Measurements from ENCODE around the gene STXBP5L. TPM values are rescaled to one million over a fixed set of nuclear protein-coding genes. Genes with fewer than 3 reads are reported as not detected.

The STXBP5L gene
- total RNA-seq, 1 donor: not detected

DNA sequence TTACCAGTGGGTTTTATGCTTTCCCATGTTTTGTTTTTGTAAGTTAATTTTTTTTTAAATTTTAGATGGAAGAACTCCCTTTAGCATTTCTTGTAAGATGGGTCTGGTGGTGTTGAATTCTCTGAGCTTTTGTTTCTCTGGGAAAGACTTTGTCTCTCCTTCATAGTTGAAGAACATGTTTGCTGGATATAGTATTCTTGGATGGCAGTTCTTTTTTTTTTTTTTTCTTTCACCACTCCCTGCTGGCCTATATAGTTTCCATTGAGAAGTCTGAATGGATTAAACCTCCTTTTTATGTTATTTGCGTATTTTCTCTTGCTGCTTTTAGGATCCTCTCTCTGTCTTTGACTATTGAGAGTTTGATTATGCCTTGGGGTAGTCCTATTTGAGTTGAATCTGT lies 18.1 kb downstream of the STXBP5L start:
- Histone ChIP-seq H3K79me2 (ENCODE audit: insufficient read depth, low read length) (no peaks in the 10 kb centered on the region), H2AFZ (ENCODE audit: low read length) (no peak overlapping the region), H3K9me3 (ENCODE audit: low read depth, low read length) (no peaks in the 10 kb centered on the region), H4K20me1 (ENCODE audit: insufficient read depth, low read length) (no peaks in the 10 kb centered on the region), H3K27me3 (ENCODE audit: insufficient read depth, low read length) (no peaks in the 10 kb centered on the region), H3K27ac (ENCODE audit: low read depth, low read length) (no peak overlapping the region), H3K4me1 (ENCODE audit: insufficient read depth, low read length) (no peaks in the 10 kb centered on the region), H3K36me3 (ENCODE audit: insufficient read depth, low read length) (no peaks in the 10 kb centered on the region), H3K4me2 (ENCODE audit: insufficient read depth, low read length) (no peak overlapping the region), H3K4me3 (ENCODE audit: insufficient read depth, low read length) (no peak overlapping the region)
- TF ChIP-seq, protein P1, sequence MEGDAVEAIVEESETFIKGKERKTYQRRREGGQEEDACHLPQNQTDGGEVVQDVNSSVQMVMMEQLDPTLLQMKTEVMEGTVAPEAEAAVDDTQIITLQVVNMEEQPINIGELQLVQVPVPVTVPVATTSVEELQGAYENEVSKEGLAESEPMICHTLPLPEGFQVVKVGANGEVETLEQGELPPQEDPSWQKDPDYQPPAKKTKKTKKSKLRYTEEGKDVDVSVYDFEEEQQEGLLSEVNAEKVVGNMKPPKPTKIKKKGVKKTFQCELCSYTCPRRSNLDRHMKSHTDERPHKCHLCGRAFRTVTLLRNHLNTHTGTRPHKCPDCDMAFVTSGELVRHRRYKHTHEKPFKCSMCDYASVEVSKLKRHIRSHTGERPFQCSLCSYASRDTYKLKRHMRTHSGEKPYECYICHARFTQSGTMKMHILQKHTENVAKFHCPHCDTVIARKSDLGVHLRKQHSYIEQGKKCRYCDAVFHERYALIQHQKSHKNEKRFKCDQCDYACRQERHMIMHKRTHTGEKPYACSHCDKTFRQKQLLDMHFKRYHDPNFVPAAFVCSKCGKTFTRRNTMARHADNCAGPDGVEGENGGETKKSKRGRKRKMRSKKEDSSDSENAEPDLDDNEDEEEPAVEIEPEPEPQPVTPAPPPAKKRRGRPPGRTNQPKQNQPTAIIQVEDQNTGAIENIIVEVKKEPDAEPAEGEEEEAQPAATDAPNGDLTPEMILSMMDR (IDR thresholded peaks at IDR 0.05; ENCODE audit: extremely low read depth, low read depth, low read length): no peak
- DNase-seq (ENCODE audit: insufficient read length, low spot score, missing footprints): no peak

DNA sequence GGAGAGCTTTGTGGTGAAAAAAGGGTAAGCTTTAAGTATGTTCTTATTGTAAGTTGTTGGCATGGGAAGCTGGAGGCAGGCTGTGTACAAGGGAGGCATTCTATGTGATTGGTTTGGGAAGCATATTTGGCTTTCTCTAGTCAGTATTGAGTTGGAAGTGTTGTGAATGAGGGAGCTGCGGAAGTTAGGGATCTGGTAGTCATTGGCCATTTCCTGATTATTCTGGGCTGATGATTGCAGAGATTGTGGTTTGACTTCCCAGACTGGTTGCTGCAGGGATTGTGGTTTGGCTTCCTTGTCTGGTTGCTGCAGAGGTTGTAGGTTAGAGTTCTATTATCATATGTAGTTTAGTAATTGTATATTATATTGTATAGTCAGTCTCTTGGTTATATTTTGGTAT lies 21.0 kb downstream of the STXBP5L start:
- H4K20me1 ChIP-seq (ENCODE audit: insufficient read depth, low read length): no peaks in the 10 kb centered on the region
- H3K27ac ChIP-seq (ENCODE audit: low read depth, low read length): no peak overlapping the region
- H3K4me3 ChIP-seq (ENCODE audit: insufficient read depth, low read length): no peak overlapping the region
- no peak overlapping the region for H2AFZ ChIP-seq (ENCODE audit: low read length)
- H3K4me1 ChIP-seq (ENCODE audit: insufficient read depth, low read length): no peaks in the 10 kb centered on the region
- H3K9me3 ChIP-seq (ENCODE audit: low read depth, low read length): no peaks in the 10 kb centered on the region
- H3K27me3 ChIP-seq (ENCODE audit: insufficient read depth, low read length): no peaks in the 10 kb centered on the region
- no peak overlapping the region for H3K4me2 ChIP-seq (ENCODE audit: insufficient read depth, low read length)
- no peaks in the 10 kb centered on the region for H3K36me3 ChIP-seq (ENCODE audit: insufficient read depth, low read length)
- TF ChIP-seq, protein P1 (IDR thresholded peaks at IDR 0.05; ENCODE audit: extremely low read depth, low read depth, low read length): no peak
- no peaks in the 10 kb centered on the region for H3K79me2 ChIP-seq (ENCODE audit: insufficient read depth, low read length)
- DNase-seq (ENCODE audit: insufficient read length, low spot score, missing footprints): no peak

- TF ChIP-seq, protein P1 (IDR thresholded peaks at IDR 0.05; ENCODE audit: extremely low read depth, low read depth, low read length): no peak
- Histone ChIP-seq H3K27me3 (ENCODE audit: insufficient read depth, low read length) (no peaks in the 10 kb centered on the region), H3K4me2 (ENCODE audit: insufficient read depth, low read length) (no peak overlapping the region), H2AFZ (ENCODE audit: low read length) (no peak overlapping the region), H4K20me1 (ENCODE audit: insufficient read depth, low read length) (no peaks in the 10 kb centered on the region), H3K9me3 (ENCODE audit: low read depth, low read length) (no peaks in the 10 kb centered on the region), H3K79me2 (ENCODE audit: insufficient read depth, low read length) (no peaks in the 10 kb centered on the region), H3K27ac (ENCODE audit: low read depth, low read length) (no peak overlapping the region), H3K36me3 (ENCODE audit: insufficient read depth, low read length) (no peaks in the 10 kb centered on the region), H3K4me3 (ENCODE audit: insufficient read depth, low read length) (no peak overlapping the region), H3K4me1 (ENCODE audit: insufficient read depth, low read length) (no peaks in the 10 kb centered on the region)
- no peak for DNase-seq (ENCODE audit: insufficient read length, low spot score, missing footprints)
These were observed 23.6 kb downstream of the STXBP5L start for GRCh38 chr3:120931593-120931992.

- no peaks in the 10 kb centered on the region for H3K79me2 ChIP-seq (ENCODE audit: insufficient read depth, low read length)
- H3K9me3 ChIP-seq (ENCODE audit: low read depth, low read length): no peaks in the 10 kb centered on the region
- DNase-seq (ENCODE audit: insufficient read length, low spot score, missing footprints): no peak
- TF ChIP-seq, protein P1 (IDR thresholded peaks at IDR 0.05; ENCODE audit: extremely low read depth, low read depth, low read length): no peak
- H4K20me1 ChIP-seq (ENCODE audit: insufficient read depth, low read length): no peaks in the 10 kb centered on the region
- H3K27ac ChIP-seq (ENCODE audit: low read depth, low read length): no peak overlapping the region
- no peaks in the 10 kb centered on the region for H3K36me3 ChIP-seq (ENCODE audit: insufficient read depth, low read length)
- no peak overlapping the region for H2AFZ ChIP-seq (ENCODE audit: low read length)
- no peak overlapping the region for H3K4me3 ChIP-seq (ENCODE audit: insufficient read depth, low read length)
- H3K4me2 ChIP-seq (ENCODE audit: insufficient read depth, low read length): no peak overlapping the region
- H3K27me3 ChIP-seq (ENCODE audit: insufficient read depth, low read length): no peaks in the 10 kb centered on the region
- no peaks in the 10 kb centered on the region for H3K4me1 ChIP-seq (ENCODE audit: insufficient read depth, low read length)
These were observed 48.1 kb downstream of the STXBP5L start for GRCh38 chr3:120956143-120956542.

Measured in osteoblast (primary cell).